HG03025 (cell line): Measurements from ENCODE around the gene EXD1.
"Not testable (repeated sequence)": the region's sequence is repeated elsewhere in the genome, so short reads cannot be mapped to it uniquely, and the experiment has no call there.

Source experiments
- ATAC-seq: cut with Tn5 transposase; IDR thresholded peaks from one replicate; pipeline ENCODE4 v1.9.1; 2021; ENCODE audit warnings: mild to moderate bottlenecking, moderate library complexity; ENCODE audit not compliant: unreplicated experiment, low FRiP score

Gene EXD1

GRCh38 chr15:41230650-41231421 lies at the start of gene EXD1, which contains the start of gene CHP1:
Gene EXD1, minus strand, starts transcription at chr15:41230757. Its CDS starts 4,182 bp downstream, at chr15:41226575.
Gene CHP1, plus strand, starts transcription at chr15:41231268. Its CDS starts 115 bp downstream, at chr15:41231383.
- ATAC-seq: peak; percentile 87

DNA sequence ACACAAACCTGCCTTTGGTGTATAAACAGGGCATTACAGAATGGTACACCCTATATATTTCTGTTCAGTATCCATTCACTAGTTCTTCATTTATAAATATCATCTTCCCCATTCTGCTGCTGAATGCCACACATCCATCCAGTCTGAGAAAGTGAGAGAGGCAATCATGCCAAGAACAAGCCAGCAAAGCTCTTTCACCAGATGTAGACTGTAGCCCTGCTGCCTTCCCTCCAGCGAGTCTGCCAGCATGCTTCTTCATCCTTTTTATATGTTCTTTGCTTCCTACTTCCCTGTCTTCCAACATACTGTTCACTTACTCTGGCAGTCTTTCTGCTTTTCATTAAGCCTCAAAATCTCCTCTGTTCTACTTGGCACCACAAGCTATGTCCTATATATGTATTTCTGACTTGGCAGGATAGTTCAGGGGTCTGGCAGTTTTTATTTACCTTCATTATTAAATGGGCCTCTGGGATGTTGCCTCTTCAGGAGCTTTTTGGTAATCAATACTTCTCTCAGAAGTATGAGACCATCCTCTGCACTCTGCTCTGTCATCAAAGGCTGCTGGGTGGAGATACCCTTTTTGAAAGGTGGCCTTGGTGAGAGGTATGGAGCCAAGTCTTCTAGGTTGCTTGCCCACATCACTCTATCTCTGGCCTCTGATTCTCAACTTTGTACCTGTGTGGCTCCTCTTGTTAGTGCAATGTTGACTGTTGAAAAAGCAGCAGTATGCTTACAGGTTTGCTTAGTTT lies 49.2 kb upstream of the EXD1 start:
- ATAC-seq: no peak

GRCh38 chr15:41278319-41278718 lies 47.8 kb upstream of the EXD1 start:
- no peak for ATAC-seq

GRCh38 chr15:41276831-41277230 lies 46.3 kb upstream of the EXD1 start:
- no peak for ATAC-seq

DNA sequence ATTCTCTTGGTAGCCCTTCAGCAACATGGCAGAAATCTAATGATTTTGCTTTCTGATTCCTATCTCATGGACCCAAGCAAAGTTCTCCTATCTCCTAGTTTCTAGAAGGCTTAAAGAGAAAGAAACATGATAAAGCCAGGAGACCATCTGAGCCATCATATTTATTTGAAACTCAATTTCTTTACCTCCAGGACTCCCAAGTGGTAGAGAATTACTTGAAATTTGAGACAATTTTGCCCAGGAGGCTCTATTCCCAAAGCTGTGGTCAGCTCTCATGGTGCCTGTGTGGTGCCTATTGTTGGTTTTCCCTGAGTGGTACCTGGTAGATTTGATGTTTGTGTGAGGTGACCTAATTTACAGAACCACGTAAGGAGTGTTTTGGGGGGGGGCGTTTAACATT lies 39.3 kb upstream of the EXD1 start:
- no peak for ATAC-seq

DNA sequence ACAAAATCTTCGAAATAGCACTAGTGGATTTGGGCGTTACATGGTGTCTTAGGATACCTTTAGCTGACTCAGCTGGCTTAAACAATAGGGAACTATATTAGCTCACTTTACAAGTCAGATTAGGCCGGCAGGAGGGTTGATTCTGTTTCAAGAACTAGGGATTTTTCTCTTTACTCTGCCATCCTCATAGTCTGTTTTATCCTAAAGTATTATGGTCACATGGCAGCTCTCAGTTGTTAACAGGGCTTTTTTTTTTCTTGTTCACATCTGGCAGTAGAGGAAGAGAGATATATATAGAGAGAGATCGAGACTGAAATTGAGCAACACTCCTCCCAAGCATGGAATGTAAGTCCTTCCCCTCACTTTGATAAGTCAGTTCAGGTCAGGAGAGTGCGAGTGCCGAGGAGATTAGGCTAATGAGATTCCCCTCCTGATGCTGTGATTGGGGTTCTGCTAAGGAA lies 33.4 kb upstream of the EXD1 start:
- no peak for ATAC-seq

DNA sequence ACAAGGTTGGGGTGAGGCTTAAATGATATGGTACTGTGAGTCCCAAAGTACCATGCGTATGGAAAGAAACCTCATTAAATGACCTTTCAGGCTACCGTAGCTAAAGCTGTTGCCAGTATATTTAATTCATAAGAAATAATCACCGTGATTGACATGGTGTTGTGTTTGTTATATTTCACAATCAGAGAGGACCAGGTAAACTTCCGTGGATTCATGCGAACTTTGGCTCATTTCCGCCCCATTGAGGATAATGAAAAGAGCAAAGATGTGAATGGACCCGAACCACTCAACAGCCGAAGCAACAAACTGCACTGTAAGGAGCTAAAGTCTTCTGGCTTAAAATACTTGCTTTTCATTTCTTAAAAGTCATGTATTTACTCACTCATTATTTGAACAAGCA lies 32.0 kb upstream of the EXD1 start:
- ATAC-seq: no peak

DNA sequence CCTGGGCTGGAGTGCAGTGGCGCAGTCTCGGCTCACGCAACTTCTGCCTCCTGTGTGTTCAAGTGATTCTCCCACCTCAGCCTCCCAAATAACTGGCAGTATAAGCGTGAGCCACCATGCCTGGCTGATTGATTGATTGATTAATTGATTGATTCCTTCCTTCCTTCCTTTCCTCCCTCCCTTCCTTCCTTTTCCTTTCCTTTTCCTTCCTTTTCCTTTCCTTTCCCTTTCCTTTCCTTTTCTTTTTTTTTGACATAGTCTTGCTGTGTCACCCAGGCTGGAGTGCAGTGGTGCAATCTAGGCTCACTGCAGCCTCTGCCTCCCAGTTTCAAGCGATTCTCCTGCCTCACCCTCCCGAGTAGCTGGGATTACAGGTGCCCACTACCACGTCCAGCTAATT lies 30.4 kb upstream of the EXD1 start:
- not testable (repeated sequence) for ATAC-seq

DNA sequence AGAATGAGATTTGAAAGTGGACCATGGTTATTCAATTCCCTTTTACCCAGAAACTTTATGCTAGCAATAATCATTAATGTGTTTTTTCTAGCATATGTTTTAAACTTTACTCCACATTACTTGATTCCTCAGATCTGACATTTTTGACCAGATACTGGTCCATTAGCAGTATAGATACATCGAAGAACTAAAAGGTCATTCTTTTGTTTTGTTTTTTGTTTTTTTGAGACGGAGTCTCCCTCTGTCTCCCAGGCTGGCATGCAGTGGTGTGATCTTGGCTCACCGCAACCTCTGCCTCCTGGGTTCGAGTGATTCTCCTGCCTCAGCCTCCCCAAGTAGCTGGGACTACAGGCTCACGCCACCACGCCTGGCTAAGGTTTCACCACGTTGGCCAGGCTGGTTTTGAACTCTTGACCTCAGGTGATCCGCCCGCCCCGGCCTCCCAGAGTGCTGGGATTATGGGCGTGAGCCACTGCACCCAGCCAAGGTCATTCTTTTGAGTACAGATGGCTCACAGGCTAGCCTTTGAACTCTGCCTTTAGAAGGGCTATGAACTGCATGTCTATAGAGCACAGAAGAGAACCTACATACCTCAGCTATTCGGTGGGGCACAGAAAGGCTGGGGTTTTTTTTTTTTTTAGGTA lies 29.1 kb upstream of the EXD1 start:
- ATAC-seq: no peak

DNA sequence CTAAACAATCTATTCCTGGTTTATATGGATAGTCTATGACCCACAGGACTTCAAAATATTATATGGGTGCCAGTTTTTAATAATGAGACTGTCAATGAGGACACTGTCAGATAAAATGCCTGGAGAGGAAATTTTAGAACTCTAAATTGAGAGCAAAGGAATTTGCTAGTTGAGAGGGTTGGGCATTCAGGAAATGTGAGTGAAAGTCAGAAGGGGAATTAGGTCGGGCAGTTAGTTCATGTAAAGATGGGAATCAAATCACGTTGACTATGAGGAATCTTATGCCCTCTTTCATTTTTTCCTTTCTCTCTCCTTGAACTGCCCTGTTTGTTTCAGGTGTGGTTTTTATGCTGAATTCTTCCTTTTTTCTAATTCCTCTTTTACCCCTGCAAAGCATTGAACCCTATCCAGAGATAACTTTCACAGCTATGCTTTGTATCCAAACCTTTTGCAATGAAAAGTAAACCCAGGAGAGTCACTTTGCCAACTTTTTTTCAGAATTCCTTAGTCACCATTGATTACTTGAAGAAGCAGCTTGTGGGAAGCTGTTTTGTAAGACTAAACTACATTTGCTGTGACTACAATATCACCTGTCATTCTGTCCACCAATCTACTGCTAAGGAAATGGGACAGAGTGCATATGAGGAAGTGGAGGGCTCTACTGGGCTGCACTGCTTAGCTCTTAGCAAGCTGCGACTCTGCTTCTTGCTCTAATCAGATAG lies 28.4 kb upstream of the EXD1 start:
- no peak for ATAC-seq

DNA sequence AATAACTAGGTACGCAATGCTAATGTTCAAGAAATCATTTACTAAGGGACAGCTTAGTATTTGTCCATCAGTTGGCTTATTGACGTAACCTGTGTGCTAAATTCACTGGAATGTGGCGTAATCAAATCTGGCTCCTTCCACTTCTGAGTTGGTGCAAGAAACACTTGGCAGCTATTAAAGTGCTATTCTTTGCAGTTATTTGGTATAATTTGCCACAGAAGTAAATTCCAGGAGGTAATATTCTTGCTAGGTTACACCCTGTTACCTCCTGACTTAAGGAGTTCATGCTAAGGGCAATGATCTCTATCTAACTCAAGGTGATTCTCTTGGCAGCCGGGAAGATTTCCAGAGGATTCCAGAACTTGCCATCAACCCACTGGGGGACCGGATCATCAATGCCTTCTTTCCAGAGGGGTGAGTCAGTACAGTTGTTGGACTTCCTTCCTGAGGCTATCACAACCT lies 26.1 kb upstream of the EXD1 start:
- no peak for ATAC-seq

- no peak for ATAC-seq
Measured at GRCh38 chr15:41256103-41256502, 25.5 kb upstream of the EXD1 start.

DNA sequence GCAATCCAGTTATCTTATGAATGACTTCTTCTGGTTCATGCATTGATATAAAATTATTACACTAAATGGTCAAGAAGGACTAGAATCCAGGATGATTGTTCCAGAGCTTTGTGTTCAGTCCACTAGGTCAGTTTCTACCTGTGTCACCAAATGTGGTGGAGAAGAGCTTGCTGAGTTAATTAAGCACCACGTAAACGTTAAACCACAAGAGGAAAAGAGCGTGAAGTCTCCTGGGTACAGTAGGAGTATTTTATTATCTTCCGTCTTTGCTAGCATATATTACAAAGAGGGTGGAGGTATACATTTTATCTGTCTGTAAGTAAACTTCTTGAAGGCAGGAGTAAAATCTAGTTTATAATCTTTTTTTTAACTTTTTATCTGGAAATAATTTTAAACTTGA lies 24.0 kb upstream of the EXD1 start:
- ATAC-seq: no peak

DNA sequence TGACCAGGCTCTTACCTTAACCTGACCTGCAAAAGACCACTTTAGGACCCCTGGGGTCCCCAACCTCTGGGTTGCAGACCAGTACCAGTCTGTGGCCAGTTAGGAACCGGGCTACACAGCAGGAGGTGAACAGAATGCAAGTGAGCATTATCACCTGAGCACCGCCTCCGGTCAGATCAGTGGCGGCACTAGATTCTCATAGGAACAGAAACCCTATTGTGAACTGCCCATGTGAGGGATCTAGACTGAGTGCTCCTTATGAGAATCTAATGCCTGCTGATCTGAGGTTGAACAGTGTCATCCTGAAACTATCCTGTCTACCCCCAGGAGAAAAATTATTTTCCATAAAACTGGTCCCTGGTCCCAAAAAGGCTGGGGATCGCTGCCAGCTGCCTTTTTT lies 20.9 kb upstream of the EXD1 start:
- ATAC-seq: no peak

GRCh38 chr15:41250745-41251144 lies 20.2 kb upstream of the EXD1 start:
- not testable (repeated sequence) for ATAC-seq

DNA sequence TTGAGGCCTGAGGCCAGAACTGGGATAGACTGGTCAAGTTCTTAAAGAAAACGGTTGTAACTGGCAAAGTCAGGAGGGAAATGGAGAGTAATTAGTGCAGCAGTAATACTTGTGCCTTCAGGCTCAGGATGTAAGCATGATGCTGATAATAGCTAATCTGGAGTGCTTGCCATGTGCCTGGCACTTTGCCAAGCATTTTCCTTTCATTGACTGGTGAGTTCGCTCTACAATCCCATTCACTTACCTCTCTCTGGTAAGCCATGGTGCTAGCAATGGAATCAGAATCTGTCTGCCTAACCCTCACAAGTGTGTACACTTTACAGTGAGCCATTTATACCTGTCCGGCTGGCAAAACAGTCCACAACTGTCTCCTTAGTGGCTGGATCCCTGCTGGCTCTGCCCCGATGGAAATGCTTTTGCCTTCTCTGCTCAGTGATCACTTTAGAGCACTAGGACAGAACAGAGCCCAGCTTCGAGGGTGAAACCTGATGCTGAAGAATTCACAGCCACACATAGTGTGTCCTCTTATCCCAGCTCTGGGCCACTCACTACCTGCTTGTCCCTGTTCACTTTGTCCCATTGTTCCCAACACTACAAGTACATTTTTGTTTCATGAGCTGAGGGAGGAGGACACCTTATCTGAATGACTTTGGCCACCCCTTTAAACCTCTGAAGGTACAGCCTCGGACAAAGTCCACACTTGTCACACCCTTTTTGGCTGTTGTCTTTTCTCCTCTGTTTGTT lies 10.8 kb upstream of the EXD1 start:
- no peak for ATAC-seq

- ATAC-seq: no peak
Measured at GRCh38 chr15:41238100-41238499, 7.5 kb upstream of the EXD1 start.

DNA sequence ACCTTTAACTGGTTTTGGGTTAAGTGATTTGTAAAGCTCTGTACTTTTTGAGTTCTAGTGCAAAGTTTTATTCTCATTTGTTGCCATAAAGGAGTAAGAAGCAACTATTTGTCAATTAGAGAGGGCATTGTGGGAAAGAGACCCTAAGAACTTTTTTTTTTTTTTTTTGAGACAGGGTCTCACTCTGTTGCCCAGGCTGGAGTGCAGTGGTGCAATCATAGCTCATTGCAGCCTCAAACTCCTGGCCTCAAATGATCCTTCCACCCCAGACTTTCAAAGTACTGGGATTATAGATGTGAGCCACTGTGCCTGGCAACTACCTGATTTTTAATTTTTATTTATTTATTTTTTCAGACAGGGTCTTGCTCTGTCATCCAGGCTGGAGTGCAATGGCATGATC lies 5.4 kb upstream of the EXD1 start:
- no peak for ATAC-seq

- ATAC-seq: not testable (repeated sequence)
Measured at GRCh38 chr15:41235228-41235627, 4.7 kb upstream of the EXD1 start.

DNA sequence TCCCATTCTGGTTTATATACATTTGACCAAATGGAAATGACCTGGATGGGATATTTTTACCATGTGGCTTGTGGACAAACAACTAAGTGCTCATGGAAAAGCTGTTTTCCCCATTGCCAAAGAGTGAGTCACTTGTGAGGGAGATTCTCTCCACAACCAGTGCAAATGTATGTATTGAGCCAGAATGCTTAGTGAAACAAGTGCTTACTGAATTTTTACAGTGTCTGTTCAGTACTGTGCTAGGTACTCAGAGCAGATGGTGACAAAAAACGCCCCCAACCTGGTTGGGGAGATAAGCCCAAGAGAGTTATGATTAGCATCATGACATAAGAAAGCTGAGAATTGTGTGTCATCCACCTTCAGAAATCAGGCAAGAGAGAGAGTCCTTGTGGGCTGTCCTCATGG lies 2.8 kb upstream of the EXD1 start:
- no peak for ATAC-seq
